BLaER1 treated with 17β-estradiol and CSF1 and Interleukin-3, amounts not matched to agents 10 nM and 100 nM (cell line): ENCODE data around the gene SYNRG.

Experiments used
- H3K27ac ChIP-seq, 11 experiments: shearing (Covaris generic); formaldehyde crosslinking; 2 replicates each; pipeline ENCODE4 v1.8.1; 2022
- H3K27me3 ChIP-seq, 11 experiments: shearing (Covaris generic); formaldehyde crosslinking; 2 replicates each; pipeline ENCODE4 v1.8.1; 2022
- H3K36me3 ChIP-seq, 11 experiments: shearing (Covaris generic); formaldehyde crosslinking; 2 replicates each; pipeline ENCODE4 v1.8.1; 2022
- H3K4me1 ChIP-seq, 10 experiments: shearing (Covaris generic); formaldehyde crosslinking; 2 replicates each; pipeline ENCODE4 v1.8.1; 2022
- H3K4me2 ChIP-seq, 11 experiments: shearing (Covaris generic); formaldehyde crosslinking; 2 replicates each; pipeline ENCODE4 v1.8.1; 2022
- H3K4me3 ChIP-seq, 10 experiments: shearing (Covaris generic); formaldehyde crosslinking; 2 replicates each; pipeline ENCODE4 v1.8.1; 2022
- H3K9ac ChIP-seq, 11 experiments: shearing (Covaris generic); formaldehyde crosslinking; 2 replicates each; pipeline ENCODE4 v1.8.1; 2022
- H3K9me3 ChIP-seq, 11 experiments: shearing (Covaris generic); formaldehyde crosslinking; replicated peaks in 1 of 11; 2 replicates each; pipeline ENCODE4 v1.8.1; 2022
- H4K20me1 ChIP-seq, 11 experiments: shearing (Covaris generic); formaldehyde crosslinking; 2 replicates each; pipeline ENCODE4 v1.8.1; 2022
- Cebpa-rat ChIP-seq, 11 experiments: shearing (Covaris generic); IDR thresholded peaks; 2 replicates each; pipeline ENCODE4 v1.8.1; 2022

SYNRG gene

DNA sequence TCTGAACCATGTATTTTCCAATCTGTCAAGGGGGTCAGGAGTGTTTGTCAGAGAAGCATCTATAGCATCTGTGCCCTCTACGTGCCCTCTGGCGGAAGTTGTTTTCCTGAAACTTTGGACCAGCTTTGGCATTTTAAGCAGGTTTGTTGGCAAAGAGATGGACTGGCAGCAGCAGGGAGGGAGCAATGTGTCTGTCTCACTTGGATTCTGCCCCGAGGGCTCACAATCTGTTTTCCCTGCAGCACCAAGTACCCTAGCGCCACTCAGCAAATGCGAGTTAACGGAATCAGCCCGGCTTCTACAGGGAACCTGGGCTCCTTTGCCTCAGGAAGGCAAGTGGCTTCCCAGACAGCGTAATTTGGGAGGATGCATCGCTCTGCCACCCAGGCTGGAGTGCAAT is 102.1 kb downstream of the SYNRG start:
- H3K27me3 ChIP-seq = no peaks in the 10 kb centered on the region
- no peak overlapping the region for H3K27ac ChIP-seq
- H3K36me3 ChIP-seq = peaks cover 2 to 52% (median 36%) of the 10 kb centered on the region in 11 experiments
- H3K4me2 ChIP-seq = no peak overlapping the region
- no peaks in the 10 kb centered on the region for H3K9me3 ChIP-seq
- peaks cover 15 to 97% (median 82%) of the 10 kb centered on the region in 11 experiments for H4K20me1 ChIP-seq
- H3K9ac ChIP-seq = no peak overlapping the region
- H3K4me1 ChIP-seq = peaks cover 0 to 16% (median 9%) of the 10 kb centered on the region in 10 experiments; a peak in 10 of 20 replicates
- TF ChIP-seq Cebpa-rat (IDR thresholded peaks at IDR 0.05) = no peak
- no peak overlapping the region for H3K4me3 ChIP-seq

DNA sequence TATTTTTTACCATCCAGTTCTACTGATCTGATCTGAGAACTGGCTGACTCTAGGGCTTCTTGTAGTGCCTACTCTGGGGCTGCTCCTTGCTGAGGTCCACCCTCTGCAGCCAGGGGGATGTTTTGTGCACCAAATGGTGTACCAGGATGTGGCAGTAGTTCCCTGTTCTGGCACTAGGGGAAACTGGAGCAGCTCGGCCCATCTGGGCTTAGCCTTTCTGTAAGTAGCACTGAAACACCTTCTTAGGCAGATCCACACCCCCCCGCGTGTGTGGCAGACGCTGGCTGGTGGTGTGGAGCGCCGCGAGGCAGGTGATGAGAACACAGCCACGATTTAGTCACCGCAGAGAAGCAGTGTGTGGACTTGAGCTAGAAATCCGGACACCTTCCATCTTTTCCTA is 102.5 kb downstream of the SYNRG start:
- Histone ChIP-seq H3K36me3 (peaks cover 0 to 53% (median 34%) of the 10 kb centered on the region in 11 experiments; a peak in 16 of 22 replicates), H3K4me1 (peaks cover 0 to 16% (median 9%) of the 10 kb centered on the region in 10 experiments; a peak in 10 of 20 replicates), H3K9ac (no peak overlapping the region), H3K27me3 (no peaks in the 10 kb centered on the region), H4K20me1 (peaks cover 15 to 97% (median 84%) of the 10 kb centered on the region in 11 experiments), H3K4me2 (no peak overlapping the region), H3K9me3 (no peaks in the 10 kb centered on the region), H3K27ac (no peak overlapping the region), H3K4me3 (no peak overlapping the region)
- no peak for TF ChIP-seq Cebpa-rat (IDR thresholded peaks at IDR 0.05)

DNA sequence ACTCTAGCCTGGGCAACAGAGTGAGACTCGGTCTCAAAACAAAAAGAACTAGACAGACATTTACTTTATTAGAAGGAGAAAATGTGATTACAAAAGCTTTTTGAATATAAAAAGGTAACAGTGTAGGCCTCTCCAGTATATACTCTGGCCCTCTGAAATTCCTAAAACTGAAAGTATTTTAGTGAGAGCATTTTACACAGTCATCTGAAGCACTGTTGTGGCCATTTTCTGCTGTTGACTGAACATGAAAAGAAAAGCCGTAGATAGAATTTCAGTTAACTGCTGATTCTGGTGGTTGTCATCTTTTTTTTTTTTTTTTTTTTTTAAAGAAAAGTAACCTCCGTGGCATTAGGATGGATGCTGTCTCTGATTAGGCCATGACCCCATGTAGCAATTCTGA is 103.9 kb downstream of the SYNRG start:
- peaks cover 11 to 97% (median 79%) of the 10 kb centered on the region in 11 experiments for H4K20me1 ChIP-seq
- no peak overlapping the region for H3K4me3 ChIP-seq
- H3K9me3 ChIP-seq = no peaks in the 10 kb centered on the region
- H3K4me2 ChIP-seq = no peak overlapping the region
- no peak for TF ChIP-seq Cebpa-rat (IDR thresholded peaks at IDR 0.05)
- no peak overlapping the region for H3K9ac ChIP-seq
- no peak overlapping the region for H3K27ac ChIP-seq
- H3K36me3 ChIP-seq = peaks cover 0 to 51% (median 27%) of the 10 kb centered on the region in 11 experiments; a peak in 16 of 22 replicates
- no peaks in the 10 kb centered on the region for H3K27me3 ChIP-seq
- H3K4me1 ChIP-seq = peaks cover 0 to 9% (median 5%) of the 10 kb centered on the region in 10 experiments; a peak in 10 of 20 replicates

DNA sequence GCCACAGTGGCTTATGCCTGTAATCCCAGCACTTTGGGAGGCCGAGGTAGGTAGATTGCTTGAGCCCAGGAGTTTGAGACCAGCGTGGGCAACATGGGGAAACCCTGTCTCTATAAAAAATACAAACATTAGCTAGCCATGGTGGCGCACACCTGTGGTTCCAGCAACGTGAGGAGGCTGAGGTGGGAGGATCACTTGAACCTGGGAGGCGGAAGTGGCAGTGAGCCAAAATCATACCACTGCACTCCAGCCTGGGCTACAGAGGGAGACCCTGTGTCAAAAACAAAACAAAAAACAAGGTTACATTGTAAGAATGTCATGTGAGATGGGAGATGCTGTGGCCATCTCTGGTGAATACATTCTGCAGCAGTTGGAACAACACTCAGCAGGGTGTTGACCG is 106.1 kb downstream of the SYNRG start:
- H3K27ac ChIP-seq = no peak overlapping the region
- H3K9me3 ChIP-seq = no peaks in the 10 kb centered on the region
- H3K4me2 ChIP-seq = no peak overlapping the region
- TF ChIP-seq Cebpa-rat (IDR thresholded peaks at IDR 0.05) = no peak
- H3K4me1 ChIP-seq = 0 out of 20 replicates have a peak, but pooled peaks cover 0 to 3% (median 0%) of the 10 kb centered on the region in 10 experiments
- peaks cover 5 to 100% (median 71%) of the 10 kb centered on the region in 11 experiments; a peak in 21 of 22 replicates for H4K20me1 ChIP-seq
- no peak overlapping the region for H3K4me3 ChIP-seq
- no peaks in the 10 kb centered on the region for H3K27me3 ChIP-seq
- H3K36me3 ChIP-seq = peaks cover 0 to 57% (median 38%) of the 10 kb centered on the region in 11 experiments; a peak in 16 of 22 replicates
- H3K9ac ChIP-seq = no peak overlapping the region

DNA sequence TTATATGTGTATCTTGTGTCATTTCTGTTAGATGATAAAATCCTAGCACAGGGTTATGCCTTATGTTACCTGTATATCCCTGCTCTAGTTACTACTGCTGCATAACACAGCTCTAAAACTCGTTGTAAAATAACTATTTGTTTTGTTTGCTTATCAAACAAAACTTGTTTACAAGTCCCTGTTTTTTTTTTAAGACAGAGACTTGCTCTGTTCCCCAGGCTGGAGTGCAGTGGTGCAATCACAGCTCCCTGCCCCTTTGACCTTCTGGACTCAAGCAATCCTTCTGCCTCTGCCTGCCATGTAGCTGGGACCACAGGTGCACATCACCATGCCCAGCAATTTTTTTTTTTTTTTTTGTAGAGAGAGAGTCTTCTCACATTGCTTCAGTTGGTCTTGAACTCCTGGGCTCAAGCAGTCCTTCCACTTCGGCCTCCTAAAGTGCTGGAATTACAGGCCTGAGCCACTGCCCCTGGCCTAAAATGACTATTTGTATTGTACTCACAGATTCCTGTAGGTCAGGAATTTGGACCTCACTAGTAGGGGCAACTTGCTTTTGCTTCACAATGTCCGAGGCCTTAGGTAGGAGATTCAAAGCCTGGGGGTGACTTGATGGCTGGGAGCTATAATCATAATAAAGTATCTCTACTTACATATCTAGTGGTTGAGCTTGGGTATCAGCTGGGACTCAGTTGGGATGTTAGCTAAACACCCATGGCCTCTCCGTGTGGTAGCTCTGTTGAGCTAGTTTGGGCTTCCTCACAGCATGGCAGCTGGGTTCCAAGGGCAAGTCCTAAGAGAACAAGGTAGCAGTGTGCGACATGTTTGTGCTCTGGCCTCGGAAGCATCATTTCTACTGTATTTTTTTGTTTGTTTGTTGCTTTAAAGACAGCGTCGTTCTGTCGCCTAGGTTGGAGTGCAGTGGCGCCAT is 106.9 kb downstream of the SYNRG start:
- no peak overlapping the region for H3K4me2 ChIP-seq

DNA sequence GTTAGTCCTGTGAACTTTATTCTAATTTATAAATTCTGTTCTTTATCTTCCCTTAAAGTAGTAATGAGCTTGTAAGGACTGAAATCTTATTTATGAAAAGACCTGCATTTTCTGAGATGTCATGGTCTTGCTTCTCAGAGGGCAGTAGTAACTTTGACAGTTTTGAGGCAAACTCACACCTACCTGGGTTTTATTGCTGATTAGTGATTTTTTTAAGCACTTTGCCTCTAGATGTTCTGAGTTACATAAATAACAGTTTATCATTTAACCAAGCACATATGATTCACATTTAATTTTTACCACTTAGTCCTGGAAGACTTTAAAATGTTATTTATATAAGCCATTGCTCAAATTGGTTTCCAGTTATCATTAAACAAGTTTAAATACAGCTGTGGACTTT is 108.8 kb downstream of the SYNRG start:
- Histone ChIP-seq H4K20me1 (peaks cover 0 to 100% (median 67%) of the 10 kb centered on the region in 11 experiments; a peak in 17 of 22 replicates), H3K9me3 (no peaks in the 10 kb centered on the region)

More for the DNA sequence above, 106.9 kb downstream of the SYNRG start:
- Histone ChIP-seq H3K4me3 (no peak overlapping the region), H3K36me3 (peaks cover 0 to 56% (median 29%) of the 10 kb centered on the region in 11 experiments; a peak in 16 of 22 replicates), H3K4me1 (0 out of 20 replicates have a peak, but pooled peaks cover 0 to 3% (median 0%) of the 10 kb centered on the region in 10 experiments), H4K20me1 (peaks cover 5 to 100% (median 69%) of the 10 kb centered on the region in 11 experiments; a peak in 21 of 22 replicates), H3K27me3 (no peaks in the 10 kb centered on the region), H3K9me3 (no peaks in the 10 kb centered on the region), H3K27ac (no peak overlapping the region), H3K9ac (no peak overlapping the region)
- no peak for TF ChIP-seq Cebpa-rat (IDR thresholded peaks at IDR 0.05)

DNA sequence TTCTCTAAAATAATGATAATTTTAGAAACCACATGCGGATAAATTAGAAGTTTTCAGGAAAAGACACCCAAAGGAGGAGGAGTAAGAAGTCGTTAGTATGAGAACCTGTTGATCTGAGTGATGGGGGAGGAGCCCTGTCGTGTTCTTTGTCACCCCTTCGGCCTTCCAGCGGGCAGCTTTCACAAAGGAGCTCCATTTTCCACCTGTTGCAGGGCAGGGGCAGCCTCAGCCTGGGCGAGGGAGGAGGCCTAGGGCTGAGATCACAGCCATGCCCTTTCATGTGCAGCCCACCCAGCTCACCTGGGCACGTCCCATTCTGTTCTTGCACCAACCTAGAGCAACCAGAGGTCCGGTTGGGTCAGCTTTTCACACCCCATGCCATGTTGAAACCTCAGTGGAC is 114.2 kb downstream of the SYNRG start:
- no peak overlapping the region for H3K9ac ChIP-seq
- no peak for TF ChIP-seq Cebpa-rat (IDR thresholded peaks at IDR 0.05)
- H3K36me3 ChIP-seq = peaks cover 0 to 22% (median 9%) of the 10 kb centered on the region in 11 experiments; a peak in 13 of 22 replicates
- H3K4me1 ChIP-seq = peaks cover 23 to 53% (median 47%) of the 10 kb centered on the region in 10 experiments
- peaks cover 6 to 99% (median 70%) of the 10 kb centered on the region in 11 experiments; a peak in 18 of 22 replicates for H4K20me1 ChIP-seq
- H3K4me2 ChIP-seq = peak overlapping the region in 8 of 11 experiments; percentile 2 to 48 (median 26); a peak in 9 of 22 replicates
- no peak overlapping the region for H3K27ac ChIP-seq
- no peaks in the 10 kb centered on the region for H3K27me3 ChIP-seq
- H3K4me3 ChIP-seq = no peak overlapping the region
- H3K9me3 ChIP-seq = no peaks in the 10 kb centered on the region

More for the DNA sequence above, 108.8 kb downstream of the SYNRG start:
- TF ChIP-seq Cebpa-rat (IDR thresholded peaks at IDR 0.05) = no peak
- Histone ChIP-seq H3K4me3 (no peak overlapping the region), H3K36me3 (peaks cover 0 to 51% (median 26%) of the 10 kb centered on the region in 11 experiments; a peak in 15 of 22 replicates), H3K9ac (no peak overlapping the region), H3K4me1 (peaks cover 0 to 3% (median under 1%) of the 10 kb centered on the region in 10 experiments; a peak in 6 of 20 replicates), H3K27ac (no peak overlapping the region), H3K27me3 (no peaks in the 10 kb centered on the region), H3K4me2 (no peak overlapping the region)

DNA sequence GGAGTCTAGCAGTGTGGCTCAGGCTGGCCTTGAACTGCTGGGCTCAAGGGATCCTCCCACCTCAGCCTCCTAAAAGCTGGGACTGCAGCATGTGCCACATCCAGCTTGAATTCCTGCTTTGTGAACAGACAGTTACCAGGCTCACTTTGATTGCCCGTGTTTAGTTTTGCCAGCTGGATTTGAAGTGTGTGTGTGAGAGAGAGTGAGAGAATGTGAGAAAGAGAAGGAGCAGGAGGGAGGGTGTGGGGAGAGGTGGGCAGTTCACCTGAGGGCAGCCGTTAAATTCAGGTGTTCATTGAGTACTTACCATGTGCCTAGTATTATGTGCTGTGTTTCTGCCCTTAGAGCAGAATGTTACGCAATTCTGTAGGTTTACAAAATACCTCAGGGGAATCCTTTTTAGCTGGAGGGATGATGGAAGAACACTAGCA is 114.8 kb downstream of the SYNRG start:
- H3K27me3 ChIP-seq = peaks cover 0 to under 1% (median 0%) of the 10 kb centered on the region in 11 experiments; a peak in 4 of 22 replicates
- H3K9me3 ChIP-seq = no peaks in the 10 kb centered on the region
- H3K4me3 ChIP-seq = no peak overlapping the region
- no peak overlapping the region for H3K27ac ChIP-seq
- H3K9ac ChIP-seq = no peak overlapping the region
- peak in 8 of 11 experiments; percentile 24 to 82 (median 64); a peak in 11 of 22 replicates for TF ChIP-seq Cebpa-rat (IDR thresholded peaks at IDR 0.05)
- peak overlapping the region in 7 of 11 experiments; percentile 10 to 48 (median 41); a peak in 12 of 22 replicates for H3K4me2 ChIP-seq
- peaks cover 6 to 93% (median 70%) of the 10 kb centered on the region in 11 experiments; a peak in 18 of 22 replicates for H4K20me1 ChIP-seq
- peaks cover 23 to 53% (median 47%) of the 10 kb centered on the region in 10 experiments for H3K4me1 ChIP-seq
- H3K36me3 ChIP-seq = peaks cover 0 to 17% (median 7%) of the 10 kb centered on the region in 11 experiments; a peak in 10 of 22 replicates
